ENCODE results near the gene ZNF791.

DNA sequence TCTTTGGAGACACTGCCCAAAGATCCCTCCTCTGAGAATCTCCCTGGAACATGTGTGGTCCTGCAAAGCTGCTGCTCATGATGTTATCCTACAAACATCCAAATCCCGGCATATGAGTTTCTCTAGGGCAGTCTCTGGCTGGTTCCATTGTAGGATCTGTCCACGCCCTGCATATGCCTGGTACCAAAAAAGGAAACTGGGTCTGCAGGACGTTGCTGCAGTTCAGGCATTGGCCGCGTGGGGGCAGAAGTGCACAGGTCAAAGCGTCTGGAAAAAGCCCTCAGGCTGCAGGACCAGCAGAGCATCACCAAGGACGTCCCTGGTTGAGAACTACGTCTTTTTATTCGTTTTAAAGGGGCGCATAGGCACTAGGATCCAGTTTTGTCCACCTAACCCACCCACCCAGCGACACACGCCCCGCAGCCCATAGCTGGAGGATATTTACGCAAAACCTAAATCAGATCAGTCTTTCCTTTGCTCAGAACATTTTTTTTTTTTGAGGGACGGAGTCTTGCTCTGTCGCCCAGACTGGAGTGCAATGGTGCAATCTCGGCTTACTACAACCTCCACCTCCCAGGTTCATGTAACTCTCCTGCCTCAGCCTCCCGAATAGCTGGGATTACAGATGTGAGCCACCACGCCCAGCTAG, 46.6 kb upstream of the ZNF791 start:
- TF ChIP-seq CTCF (conservative IDR thresholded peaks at IDR 0.05), result peak; percentile 97
- TF ChIP-seq ZFX (IDR thresholded peaks at IDR 0.05), result no peak
